B cell (primary cell): ENCODE results near the gene TRMT1L. TPM values are rescaled to one million over a fixed set of nuclear protein-coding genes. Genes with fewer than 3 reads are reported as not detected.

Experiments
- ATAC-seq: fragments of 200-7000 bp; cut with Tn5 transposase; one replicate; pipeline ENCODE4 v1.10.0; 2021; ENCODE audit warnings: low read depth, mild to moderate bottlenecking, moderate number of reproducible peaks, moderate library complexity
- CTCF ChIA-PET: fragments of 350-600 bp; sonication (Branson Sonifier 250); formaldehyde crosslinking; loops from one replicate; lab custom pipeline; 2021; ENCODE audit warnings: antibody characterized with exemption, inconsistent platforms; lab: Charles Lee
- POLR2A ChIA-PET: fragments of 350-600 bp; sonication (Branson Sonifier 250); formaldehyde crosslinking; loops from one replicate; lab custom pipeline; 2021; ENCODE audit warnings: antibody characterized with exemption; lab: Charles Lee
- DNase-seq: peaks from one replicate; pipeline ENCODE4 v3.0.0; 2013
- H2AFZ ChIP-seq: 2 replicates; pipeline ENCODE4 v1.6.1; 2012; ENCODE audit warnings: mild to moderate bottlenecking, low read depth, low read length; ENCODE audit not compliant: insufficient read depth, poor library complexity, severe bottlenecking
- H3K27ac ChIP-seq, 2 donors: 1 replicate in 1 of 2; 2 replicates in 1 of 2; pipeline ENCODE4 v1.5.1; 2012 to 2013; ENCODE audit warnings: low read length in 2 of 2, mild to moderate bottlenecking in 2 of 2, moderate library complexity in 1 of 2
- H3K27me3 ChIP-seq, 4 experiments: fragments of 200-600 bp in 1 of 4; sonication (generic) in 1 of 4; replicated peaks in 1 of 4; 1 replicate in 2 of 4; 2 replicates in 2 of 4; pipeline versions ENCODE4 v1.6.1 to v1.7.0; 2013 to 2016; ENCODE audit warnings: low read length in 3 of 4, mild to moderate bottlenecking in 2 of 4, mixed read lengths in 1 of 4, moderate library complexity in 1 of 4; ENCODE audit not compliant: insufficient read depth in 4 of 4, control insufficient read depth in 3 of 4; ENCODE audit errors: control extremely low read depth in 1 of 4
- H3K36me3 ChIP-seq, 2 experiments: replicated peaks in 1 of 2; 1 replicate in 1 of 2; 2 replicates in 1 of 2; pipeline versions ENCODE4 v1.6.1 to v1.7.1; 2013; ENCODE audit warnings: low read length in 1 of 2; ENCODE audit not compliant: insufficient read depth in 2 of 2, control insufficient read depth in 1 of 2; ENCODE audit errors: control extremely low read depth in 1 of 2, extremely low read depth in 1 of 2
- H3K4me1 ChIP-seq, 2 donors: fragments of 200-600 bp in 1 of 2; sonication (generic) in 1 of 2; 1 replicate in 1 of 2; 2 replicates in 1 of 2; pipeline versions ENCODE4 v1.5.1 to v1.6.1; 2013 to 2017; ENCODE audit warnings: low read length in 2 of 2; ENCODE audit not compliant: control insufficient read depth in 2 of 2, insufficient read depth in 2 of 2
- H3K4me2 ChIP-seq: replicated peaks from 2 replicates; pipeline ENCODE3; 2012; ENCODE audit warnings: mild to moderate bottlenecking, low read depth, low read length; ENCODE audit not compliant: poor library complexity, severe bottlenecking
- H3K4me3 ChIP-seq, 5 experiments: fragments of 200-600 bp in 1 of 5; sonication (generic) in 1 of 5; 1 replicate in 3 of 5; 2 replicates in 2 of 5; pipeline versions ENCODE4 v1.5.1 to v1.7.0; 2011 to 2016; ENCODE audit warnings: low read length in 4 of 5, mild to moderate bottlenecking in 4 of 5, low read depth in 2 of 5, control low read depth in 1 of 5, moderate library complexity in 1 of 5; ENCODE audit not compliant: insufficient read depth in 1 of 5; ENCODE audit errors: control extremely low read depth in 1 of 5, extremely low read depth in 1 of 5
- H3K79me2 ChIP-seq: fragments of 200-600 bp; sonication (generic); one replicate; pipeline ENCODE4 v1.6.0; 2016; ENCODE audit warnings: low read length; ENCODE audit not compliant: control insufficient read depth, insufficient read depth
- H3K9ac ChIP-seq: fragments of 200-600 bp; sonication (generic); 2 replicates; pipeline ENCODE4 v1.6.1; 2017; ENCODE audit warnings: mild to moderate bottlenecking, low read length, moderate library complexity
- H3K9me3 ChIP-seq, 3 donors: one replicate each; pipeline versions ENCODE4 v1.6.1 to v1.7.1; 2013; ENCODE audit warnings: low read length in 2 of 3; ENCODE audit not compliant: control insufficient read depth in 2 of 3, insufficient read depth in 1 of 3; ENCODE audit errors: control extremely low read depth in 1 of 3
- H4K20me1 ChIP-seq: 2 replicates; pipeline ENCODE4 v1.6.0; 2012; ENCODE audit warnings: mild to moderate bottlenecking, low read length; ENCODE audit not compliant: insufficient read depth, control insufficient read depth, poor library complexity, severe bottlenecking
- H3K27ac Mint-ChIP-seq: one replicate; pipeline ENCODE4 v1.8.0; 2021; ENCODE audit warnings: mixed read lengths
- H3K27me3 Mint-ChIP-seq: one replicate; pipeline ENCODE4 v1.8.0; 2021; ENCODE audit warnings: mixed read lengths
- H3K4me1 Mint-ChIP-seq: one replicate; pipeline ENCODE4 v1.8.0; 2021; ENCODE audit warnings: mixed read lengths
- H3K4me3 Mint-ChIP-seq: one replicate; pipeline ENCODE4 v1.8.0; 2021; ENCODE audit warnings: mixed read lengths
- H3K9me3 Mint-ChIP-seq: one replicate; pipeline ENCODE4 v1.8.0; 2022; ENCODE audit warnings: mixed read lengths; ENCODE audit not compliant: insufficient read depth
- EZH2 ChIP-seq: IDR thresholded peaks from 2 replicates; pipeline ENCODE4 v1.6.1; 2012; ENCODE audit warnings: borderline replicate concordance, low read depth, mild to moderate bottlenecking, moderate library complexity, low read length; ENCODE audit not compliant: insufficient read depth, poor library complexity, severe bottlenecking
- WGBS: methylation state at CpG from one replicate; pipeline ENCODE4 v1.1.5; 2013; ENCODE audit warnings: missing lambda C conversion rate; ENCODE audit not compliant: insufficient coverage; 5-methylcytosine and 5-hydroxymethylcytosine counted together
- intact Hi-C: fragments of 100-400 bp; cut with micrococcal nuclease; formaldehyde crosslinking; loops from one replicate; pipeline ENCODE4 v1.10.0; 2022
- polyA plus RNA-seq: library from polyadenylated mRNA; depleted of rRNA; stranded (reverse); fragments of >200 nt; gene quantifications from 2 replicates; pipeline ENCODE4 v1.2.3, GENCODE V29; 2012
- total RNA-seq, 2 donors: library from RNA; stranded (reverse); fragments of 120-200 nt in 1 of 2; gene quantifications; 1 replicate in 1 of 2; 2 replicates in 1 of 2; pipeline versions ENCODE4 v1.2.3 to v1.2.4, GENCODE V29; 2013 to 2022
- TF ChIP-seq, protein P1 (sequence below): fragments of 200-600 bp; IDR thresholded peaks from one replicate; pipeline ENCODE4 v1.8.0; 2022; ENCODE audit warnings: antibody characterized with exemption, mild to moderate bottlenecking

The TRMT1L gene
- total and polyA plus RNA-seq, 2 donors (not counting 1 experiment from before 2014, with no cell fraction given): 9.9 to 27.5 TPM

DNA sequence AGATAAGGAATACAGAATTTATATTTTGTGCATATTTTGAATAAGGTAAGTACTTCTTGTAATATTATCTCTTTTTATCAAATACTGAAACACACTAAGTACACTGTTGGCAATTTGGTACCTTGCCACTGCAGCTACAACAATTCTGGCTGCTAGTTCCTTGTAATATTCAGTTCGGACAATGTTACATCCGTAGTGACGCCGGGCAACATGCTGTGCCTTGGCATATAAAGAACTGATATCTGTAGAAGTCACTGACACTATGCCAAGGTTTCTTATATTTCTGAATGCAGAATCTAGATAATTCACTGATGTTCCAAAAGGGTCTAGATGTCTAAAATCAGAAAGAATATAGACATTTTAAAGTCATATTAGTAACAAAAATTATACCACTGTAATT, 17.5 kb downstream of the TRMT1L start:
- H3K9me3 Mint-ChIP-seq: no peaks in the 10 kb centered on the region
- H3K79me2 ChIP-seq: no peaks in the 10 kb centered on the region
- H3K36me3 ChIP-seq: peaks cover 13 to 35% of the 10 kb centered on the region in 2 experiments
- H3K4me1 ChIP-seq: no peaks in the 10 kb centered on the region
- no peak for ATAC-seq
- no CpG with 5 or more reads among the region's 4 CpGs for WGBS
- H3K27me3 Mint-ChIP-seq: no peaks in the 10 kb centered on the region
- no peak overlapping the region for H3K4me3 ChIP-seq
- H3K27me3 ChIP-seq: no peaks in the 10 kb centered on the region
- H3K27ac ChIP-seq: no peak overlapping the region
- no peak for DNase-seq
- H3K27ac Mint-ChIP-seq: no peak overlapping the region
- CTCF ChIA-PET: no interaction called here
- no peaks in the 10 kb centered on the region for H3K4me1 Mint-ChIP-seq
- H3K4me3 Mint-ChIP-seq: no peak overlapping the region
- H4K20me1 ChIP-seq: no peaks in the 10 kb centered on the region
- H3K9ac ChIP-seq: no peak overlapping the region
- H3K4me2 ChIP-seq: no peak overlapping the region
- no peak overlapping the region for H2AFZ ChIP-seq
- intact Hi-C loops: no loop called here
- POLR2A ChIA-PET: no interaction called here
- H3K9me3 ChIP-seq: no peaks in the 10 kb centered on the region
- TF ChIP-seq, protein P1, sequence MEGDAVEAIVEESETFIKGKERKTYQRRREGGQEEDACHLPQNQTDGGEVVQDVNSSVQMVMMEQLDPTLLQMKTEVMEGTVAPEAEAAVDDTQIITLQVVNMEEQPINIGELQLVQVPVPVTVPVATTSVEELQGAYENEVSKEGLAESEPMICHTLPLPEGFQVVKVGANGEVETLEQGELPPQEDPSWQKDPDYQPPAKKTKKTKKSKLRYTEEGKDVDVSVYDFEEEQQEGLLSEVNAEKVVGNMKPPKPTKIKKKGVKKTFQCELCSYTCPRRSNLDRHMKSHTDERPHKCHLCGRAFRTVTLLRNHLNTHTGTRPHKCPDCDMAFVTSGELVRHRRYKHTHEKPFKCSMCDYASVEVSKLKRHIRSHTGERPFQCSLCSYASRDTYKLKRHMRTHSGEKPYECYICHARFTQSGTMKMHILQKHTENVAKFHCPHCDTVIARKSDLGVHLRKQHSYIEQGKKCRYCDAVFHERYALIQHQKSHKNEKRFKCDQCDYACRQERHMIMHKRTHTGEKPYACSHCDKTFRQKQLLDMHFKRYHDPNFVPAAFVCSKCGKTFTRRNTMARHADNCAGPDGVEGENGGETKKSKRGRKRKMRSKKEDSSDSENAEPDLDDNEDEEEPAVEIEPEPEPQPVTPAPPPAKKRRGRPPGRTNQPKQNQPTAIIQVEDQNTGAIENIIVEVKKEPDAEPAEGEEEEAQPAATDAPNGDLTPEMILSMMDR: no peak
- TF ChIP-seq EZH2: no peak

DNA sequence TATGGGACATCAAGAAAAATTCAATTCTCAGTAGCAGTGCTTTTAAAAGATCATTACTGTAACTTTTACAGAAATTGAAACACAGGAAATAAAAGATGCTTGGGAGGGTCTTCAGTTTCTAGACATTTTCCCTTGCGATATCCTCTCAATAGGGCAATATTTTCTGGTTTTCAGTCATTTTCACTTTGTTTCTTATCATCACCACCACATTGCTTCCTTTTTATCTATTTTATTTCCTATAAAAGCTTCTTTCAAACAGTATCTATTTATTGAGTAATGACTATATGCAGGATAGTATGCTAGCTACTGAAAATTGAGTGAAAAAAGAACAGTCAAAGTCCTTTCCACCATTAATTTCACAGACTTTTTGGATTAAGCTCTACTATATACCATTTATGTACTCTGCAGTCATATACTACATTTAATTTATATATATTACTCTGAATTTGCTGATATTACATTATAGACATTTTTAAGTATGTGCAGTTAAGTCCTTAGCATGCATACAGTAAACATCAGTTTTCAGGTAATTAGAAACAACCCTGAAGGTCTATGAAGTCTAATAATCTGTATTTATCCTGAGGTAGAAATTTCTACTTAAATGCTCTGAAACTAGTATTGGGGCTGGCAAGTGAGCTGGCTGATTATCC, 18.7 kb downstream of the TRMT1L start:
- H3K4me1 Mint-ChIP-seq: no peaks in the 10 kb centered on the region
- no peak overlapping the region for H3K4me2 ChIP-seq
- no peaks in the 10 kb centered on the region for H3K27me3 Mint-ChIP-seq
- no peak for ATAC-seq
- POLR2A ChIA-PET: no interaction called here
- intact Hi-C loops: no loop called here
- H3K9ac ChIP-seq: no peak overlapping the region
- H4K20me1 ChIP-seq: no peaks in the 10 kb centered on the region
- no peaks in the 10 kb centered on the region for H3K27me3 ChIP-seq
- H3K79me2 ChIP-seq: no peaks in the 10 kb centered on the region
- H3K27ac Mint-ChIP-seq: no peak overlapping the region
- no peak overlapping the region for H3K4me3 ChIP-seq
- H2AFZ ChIP-seq: no peak overlapping the region
- no peak overlapping the region for H3K27ac ChIP-seq
- H3K4me3 Mint-ChIP-seq: no peak overlapping the region
- H3K4me1 ChIP-seq: no peaks in the 10 kb centered on the region
- CTCF ChIA-PET: no interaction called here
- H3K9me3 Mint-ChIP-seq: no peaks in the 10 kb centered on the region
- WGBS: no CpG with 5 or more reads among the region's 1 CpG
- H3K9me3 ChIP-seq: peaks cover 0 to under 1% (median 0%) of the 10 kb centered on the region in 3 donors
- TF ChIP-seq EZH2: no peak
- TF ChIP-seq, protein P1: no peak
- peaks cover 19 to 40% of the 10 kb centered on the region in 2 experiments for H3K36me3 ChIP-seq
- no peak for DNase-seq
